Measurements from ENCODE around the gene SNX19.
"Not testable (repeated sequence)": the region's sequence is repeated elsewhere in the genome, so short reads cannot be mapped to it uniquely, and the experiment has no call there.

SNX19 gene, protein sequence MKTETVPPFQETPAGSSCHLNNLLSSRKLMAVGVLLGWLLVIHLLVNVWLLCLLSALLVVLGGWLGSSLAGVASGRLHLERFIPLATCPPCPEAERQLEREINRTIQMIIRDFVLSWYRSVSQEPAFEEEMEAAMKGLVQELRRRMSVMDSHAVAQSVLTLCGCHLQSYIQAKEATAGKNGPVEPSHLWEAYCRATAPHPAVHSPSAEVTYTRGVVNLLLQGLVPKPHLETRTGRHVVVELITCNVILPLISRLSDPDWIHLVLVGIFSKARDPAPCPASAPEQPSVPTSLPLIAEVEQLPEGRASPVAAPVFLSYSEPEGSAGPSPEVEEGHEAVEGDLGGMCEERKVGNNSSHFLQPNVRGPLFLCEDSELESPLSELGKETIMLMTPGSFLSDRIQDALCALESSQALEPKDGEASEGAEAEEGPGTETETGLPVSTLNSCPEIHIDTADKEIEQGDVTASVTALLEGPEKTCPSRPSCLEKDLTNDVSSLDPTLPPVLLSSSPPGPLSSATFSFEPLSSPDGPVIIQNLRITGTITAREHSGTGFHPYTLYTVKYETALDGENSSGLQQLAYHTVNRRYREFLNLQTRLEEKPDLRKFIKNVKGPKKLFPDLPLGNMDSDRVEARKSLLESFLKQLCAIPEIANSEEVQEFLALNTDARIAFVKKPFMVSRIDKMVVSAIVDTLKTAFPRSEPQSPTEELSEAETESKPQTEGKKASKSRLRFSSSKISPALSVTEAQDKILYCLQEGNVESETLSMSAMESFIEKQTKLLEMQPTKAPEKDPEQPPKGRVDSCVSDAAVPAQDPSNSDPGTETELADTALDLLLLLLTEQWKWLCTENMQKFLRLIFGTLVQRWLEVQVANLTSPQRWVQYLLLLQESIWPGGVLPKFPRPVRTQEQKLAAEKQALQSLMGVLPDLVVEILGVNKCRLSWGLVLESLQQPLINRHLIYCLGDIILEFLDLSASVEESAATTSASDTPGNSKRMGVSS

DNA sequence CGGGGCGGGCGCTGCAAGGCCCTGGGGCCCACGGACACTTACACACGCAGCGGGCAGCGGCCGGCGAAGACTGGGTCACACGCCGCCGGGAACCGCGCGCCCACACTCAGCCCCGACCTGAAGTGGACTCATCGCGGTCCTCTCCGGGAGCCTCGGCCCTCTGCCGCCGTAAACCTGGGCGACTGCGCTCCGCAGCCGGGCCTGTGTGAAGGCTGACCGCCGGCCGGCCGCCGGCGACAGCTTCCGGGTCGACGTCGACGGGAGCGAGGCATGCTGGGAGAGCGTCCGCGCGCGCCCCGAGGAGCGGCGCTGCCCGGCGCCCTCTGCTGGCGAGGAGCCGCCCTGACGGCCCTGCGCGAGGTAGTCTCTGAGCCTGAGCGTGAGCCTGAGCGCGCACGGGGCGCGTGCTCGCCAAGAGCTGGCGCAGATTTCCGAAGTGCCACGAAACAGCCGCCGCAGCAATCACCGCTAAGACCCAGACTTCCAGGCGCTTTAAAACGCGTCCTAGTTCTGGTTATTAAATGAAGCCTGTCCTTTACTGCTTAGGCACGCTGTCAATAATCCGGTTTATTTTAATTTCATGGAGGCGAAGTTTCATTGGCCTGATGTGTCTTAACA lies at the start of gene SNX19:
Gene SNX19, minus strand, starts transcription at position 242 of the 618 bp plus-strand sequence. CDS start 540 bp downstream, outside the sequence.
- DNase-seq = peak; percentile 82

DNA sequence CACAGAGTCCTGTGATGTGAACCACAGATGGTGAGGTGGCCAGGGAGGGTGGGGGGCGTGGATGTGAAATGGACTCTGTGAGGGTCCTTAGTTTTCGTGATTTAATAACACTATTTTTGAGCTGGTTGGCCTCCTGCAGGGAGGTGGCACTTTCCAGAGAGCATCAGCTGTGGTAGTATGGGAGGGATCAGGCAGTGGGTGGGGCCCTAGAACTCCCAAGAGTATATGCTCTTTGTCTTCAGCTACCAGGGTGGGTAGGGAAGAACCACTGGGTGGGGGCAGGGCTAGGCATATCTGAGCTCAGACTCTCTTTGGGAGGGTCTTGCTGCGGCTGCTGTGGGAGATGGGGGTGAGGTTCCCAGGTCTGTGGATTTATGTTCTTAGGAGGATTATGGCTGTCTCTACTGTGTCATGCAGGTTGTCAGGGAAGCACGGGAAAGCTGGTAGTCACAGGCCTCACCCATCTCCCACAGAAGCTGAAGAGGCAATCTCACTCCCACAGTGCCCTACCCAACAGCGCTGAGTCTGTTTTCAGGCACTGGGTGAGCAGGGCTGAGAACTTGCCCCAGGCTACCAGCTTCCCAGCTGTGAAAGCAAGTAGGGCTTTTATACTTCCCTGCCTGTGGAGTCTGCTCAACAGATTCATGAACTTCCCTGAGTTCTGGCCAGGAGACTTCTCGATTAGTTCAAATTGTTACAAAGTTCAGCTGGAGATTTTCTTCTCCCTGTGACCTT lies 47.9 kb upstream of the SNX19 start:
- no peak for DNase-seq

DNA sequence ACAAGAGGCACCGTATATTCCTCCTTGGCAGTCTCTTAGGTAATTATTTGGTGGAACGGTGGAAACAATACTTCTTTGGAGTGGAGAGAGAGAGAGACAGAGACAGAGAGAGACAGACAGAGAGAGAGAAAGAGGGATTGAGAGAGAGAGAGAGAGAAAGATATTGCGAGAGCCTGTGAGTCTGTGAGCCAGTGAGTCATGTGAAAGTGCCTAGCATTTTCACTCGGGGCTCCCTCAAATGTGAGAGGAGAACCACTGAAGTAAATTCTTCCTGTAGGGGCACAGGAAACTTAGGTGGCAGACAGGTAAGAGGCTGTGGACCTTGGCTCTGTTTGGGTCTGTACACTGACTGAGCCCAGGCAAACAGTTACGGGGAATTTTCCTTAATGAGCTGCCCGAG lies 31.6 kb upstream of the SNX19 start:
- no peak for DNase-seq

DNA sequence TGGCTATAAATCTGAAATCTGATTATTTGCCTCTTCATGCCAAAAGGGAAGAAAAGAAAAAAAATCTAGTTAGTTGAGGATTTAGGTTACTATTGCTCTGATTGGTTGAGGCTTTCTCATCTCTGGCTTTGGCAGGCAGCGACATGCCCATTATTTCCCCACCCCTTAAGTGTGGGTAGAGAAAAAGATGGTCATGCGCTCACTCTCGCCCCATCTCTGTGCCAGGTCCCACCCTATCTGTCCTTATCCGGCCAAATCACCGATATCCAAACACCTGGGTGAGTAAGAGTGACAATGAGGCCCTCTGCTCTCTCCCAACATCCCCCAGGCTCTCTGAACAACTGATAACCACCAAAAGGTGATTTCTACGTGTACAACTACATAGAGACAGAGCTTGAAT lies 31.2 kb upstream of the SNX19 start:
- no peak for DNase-seq

DNA sequence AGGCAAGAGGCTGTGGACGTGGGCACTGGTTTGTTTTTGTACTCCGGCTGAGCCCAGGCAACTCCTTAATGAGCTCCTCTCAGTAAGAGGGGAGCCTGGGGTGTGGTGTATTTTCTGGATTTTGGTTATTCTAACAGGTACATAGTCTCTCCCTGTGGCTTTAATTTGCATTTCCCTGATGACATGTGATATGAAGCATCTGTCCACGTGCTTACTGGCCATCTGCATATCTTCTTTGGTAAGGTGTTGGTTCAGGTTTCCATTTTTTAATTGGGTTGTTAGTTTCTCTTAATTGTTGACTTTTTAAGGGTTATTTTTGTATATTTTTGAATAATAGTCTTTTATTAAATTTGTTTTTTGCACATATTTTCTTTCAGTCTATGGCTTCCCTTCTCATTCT lies 30.8 kb upstream of the SNX19 start:
- DNase-seq = no peak

DNA sequence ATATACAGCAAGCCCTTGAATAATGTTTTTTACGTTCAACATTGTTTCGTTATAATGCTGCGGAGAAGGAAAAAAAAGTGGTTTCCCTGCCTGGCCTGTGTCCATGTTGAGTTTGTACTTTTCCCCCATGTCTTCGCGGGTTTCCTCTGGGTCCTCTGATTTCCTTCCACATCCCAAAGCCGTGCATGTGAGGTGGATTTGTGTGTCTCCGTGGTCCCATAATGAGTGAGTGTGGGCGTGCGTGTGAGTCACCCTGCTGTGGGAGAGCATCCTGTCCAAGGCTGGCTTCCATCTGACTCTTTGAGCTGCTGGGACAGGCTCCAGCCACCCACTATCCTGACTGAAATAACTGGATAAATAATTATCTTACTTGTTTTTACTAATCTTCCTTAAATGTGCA lies 29.6 kb upstream of the SNX19 start:
- no peak for DNase-seq

DNA sequence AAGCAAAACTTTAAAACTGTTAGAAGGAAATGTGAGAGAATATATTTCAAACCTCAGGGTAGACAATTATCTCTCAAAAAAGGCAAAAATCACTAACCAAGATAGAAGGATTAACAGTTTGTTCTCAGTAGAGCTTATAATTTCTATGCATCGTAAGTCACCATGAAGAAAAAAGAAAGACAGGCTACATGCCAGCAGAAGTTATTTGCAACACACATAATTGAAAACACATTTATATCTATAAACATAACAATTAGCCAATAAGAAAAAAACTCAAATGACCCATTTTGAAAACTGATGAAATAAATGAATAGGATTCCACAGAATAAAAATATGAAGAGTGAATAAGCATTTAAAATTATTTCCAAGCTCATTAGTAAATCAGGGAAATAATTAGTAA lies 24.4 kb upstream of the SNX19 start:
- DNase-seq = no peak

DNA sequence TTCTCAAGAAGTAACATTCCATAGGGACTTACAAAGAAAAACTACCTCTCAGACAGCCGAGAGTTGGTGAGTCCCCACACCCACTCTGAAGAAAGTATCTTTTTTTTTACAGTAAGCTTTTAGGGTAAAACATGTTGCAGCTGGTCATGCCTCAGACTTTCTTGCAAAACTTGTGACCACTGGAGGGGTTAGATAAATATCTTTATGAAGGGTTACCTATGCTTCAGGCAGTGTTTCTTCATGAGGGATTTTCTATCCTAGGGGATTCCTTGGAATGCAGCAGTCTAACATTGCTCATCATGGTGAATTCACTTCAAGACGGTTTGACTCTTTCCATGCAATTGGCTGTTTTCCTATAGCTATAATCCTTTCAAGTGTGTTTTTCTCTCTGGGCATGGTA lies 20.8 kb upstream of the SNX19 start:
- DNase-seq = no peak

DNA sequence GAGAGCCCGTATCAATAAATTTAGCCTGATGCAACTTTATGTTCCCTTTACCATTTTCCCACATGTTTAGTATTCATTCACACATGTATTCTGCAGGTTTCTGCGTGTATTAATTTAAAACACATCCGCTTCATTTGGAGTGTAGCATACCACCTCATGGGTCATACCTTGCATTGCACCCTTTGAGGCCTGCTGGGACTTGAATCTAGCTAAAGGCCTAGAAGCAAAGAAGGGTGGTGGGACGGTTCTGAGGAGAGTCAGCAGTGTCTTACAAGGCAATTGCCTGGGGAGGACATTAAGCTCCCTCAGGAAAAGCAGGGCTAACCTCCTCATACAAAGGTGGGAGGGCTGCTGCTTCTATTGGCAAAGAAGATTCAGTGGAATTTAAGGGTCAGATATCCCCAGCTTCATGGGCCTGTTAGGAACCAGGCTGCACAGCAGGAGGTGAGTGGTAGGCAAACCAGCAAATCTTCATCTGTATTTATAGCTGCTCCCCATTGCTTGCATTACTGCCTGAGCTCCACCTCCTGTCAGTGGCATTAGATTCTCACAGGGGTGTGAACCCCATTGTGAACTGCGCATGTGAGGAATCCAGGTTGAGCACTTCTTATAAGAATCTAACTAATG lies 15.9 kb upstream of the SNX19 start:
- DNase-seq = no peak

DNA sequence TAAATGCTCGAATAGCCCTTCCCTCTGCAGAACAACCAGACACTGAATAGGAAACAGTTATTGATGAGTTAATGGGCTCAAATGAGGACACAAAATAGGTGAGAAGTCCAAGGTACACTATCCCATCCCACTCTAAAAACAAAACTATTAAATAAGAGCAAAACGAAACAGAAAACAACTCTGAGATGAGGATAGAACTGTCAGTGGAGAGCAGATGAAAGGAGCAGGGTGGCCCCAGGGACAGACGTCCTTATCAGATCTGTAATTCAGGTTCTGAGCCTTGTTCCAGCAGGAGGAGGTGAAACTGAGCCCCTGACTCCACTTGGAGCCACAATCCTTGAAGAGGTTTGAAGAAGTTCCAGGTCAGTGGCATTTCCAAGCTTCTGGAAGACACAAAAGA lies 8.5 kb upstream of the SNX19 start:
- no peak for DNase-seq

DNA sequence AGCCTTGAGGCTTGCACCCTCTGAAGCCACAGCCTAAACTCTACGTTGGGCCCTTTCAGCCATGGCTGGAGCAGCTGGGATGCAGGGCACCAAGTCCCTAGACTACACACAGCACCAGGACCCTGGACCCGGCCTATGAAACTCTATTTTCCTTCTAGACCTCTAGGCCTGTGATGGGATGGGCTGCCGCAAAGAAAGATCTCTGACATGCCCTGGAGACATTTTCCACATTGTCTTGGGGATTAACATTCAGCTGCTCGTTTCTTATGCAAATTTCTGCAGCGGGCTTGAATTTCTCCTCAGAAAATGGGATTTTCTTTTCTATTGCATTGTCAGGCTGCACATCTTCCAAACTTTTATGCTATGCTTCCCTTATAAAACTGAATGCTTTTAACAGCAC lies 4.3 kb upstream of the SNX19 start:
- not testable (repeated sequence) for DNase-seq

DNA sequence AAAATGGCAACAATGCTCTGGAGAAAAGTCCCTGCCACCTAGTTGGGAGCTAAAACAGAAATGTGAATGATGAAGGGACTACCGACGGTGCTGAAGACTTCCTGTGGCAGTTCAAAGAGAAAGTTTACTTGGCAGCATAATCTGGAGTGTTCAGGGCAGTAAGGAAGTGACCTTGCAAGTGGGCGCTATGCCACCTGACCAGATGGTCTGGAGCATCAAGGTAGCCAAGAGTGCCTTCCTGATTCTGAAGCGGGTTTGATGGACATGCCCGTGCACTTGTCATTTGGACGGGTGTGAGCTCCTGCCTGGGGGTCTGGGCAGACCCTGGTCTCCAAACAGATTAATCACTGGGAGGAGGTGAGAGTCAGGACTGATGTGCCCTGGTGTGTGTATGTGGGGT lies 1.8 kb upstream of the SNX19 start:
- no peak for DNase-seq

DNA sequence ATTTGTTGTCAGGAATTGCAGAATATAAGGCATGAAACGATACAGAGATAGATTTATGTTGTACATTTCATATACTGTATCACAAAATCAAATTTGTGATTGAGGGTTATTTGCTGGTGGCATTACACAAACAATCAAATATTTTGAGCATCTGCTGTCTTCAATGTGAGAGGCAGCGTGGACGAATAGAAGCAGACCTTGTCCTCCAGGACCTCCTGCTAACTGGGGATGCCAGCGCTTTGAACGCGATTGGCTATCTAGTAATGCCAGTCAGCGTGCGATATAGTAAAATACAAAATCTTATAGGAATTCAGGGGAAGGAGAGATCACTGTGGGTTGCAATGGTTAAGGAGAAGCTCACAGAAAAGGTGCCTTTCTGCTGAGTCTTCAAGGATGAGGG lies 631 bp upstream of the SNX19 start:
- no peak for DNase-seq

DNA sequence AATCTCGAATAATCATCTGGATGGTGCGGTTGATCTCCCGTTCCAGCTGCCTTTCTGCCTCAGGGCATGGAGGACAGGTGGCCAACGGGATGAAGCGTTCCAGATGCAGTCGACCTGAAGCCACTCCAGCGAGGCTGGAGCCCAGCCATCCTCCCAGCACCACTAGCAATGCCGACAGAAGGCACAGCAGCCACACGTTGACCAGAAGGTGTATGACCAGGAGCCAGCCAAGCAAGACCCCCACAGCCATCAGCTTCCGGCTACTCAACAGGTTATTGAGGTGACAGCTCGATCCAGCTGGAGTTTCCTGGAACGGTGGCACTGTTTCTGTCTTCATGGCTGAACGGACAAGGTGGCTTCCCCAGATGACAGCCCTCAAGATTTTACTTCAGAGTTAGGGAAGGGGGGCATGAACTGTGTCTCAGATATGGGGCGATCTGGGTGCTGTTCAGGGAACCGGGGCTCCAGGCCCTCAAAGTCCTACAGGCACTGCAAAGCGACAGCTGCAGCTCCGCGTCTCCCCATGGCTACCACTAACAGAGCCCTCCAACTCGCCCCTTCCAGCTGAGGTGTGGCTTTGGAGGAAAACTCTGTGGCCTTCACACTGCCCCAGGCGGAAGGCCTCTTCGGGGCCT lies 559 bp downstream of the SNX19 start:
- DNase-seq = peak; percentile 53

DNA sequence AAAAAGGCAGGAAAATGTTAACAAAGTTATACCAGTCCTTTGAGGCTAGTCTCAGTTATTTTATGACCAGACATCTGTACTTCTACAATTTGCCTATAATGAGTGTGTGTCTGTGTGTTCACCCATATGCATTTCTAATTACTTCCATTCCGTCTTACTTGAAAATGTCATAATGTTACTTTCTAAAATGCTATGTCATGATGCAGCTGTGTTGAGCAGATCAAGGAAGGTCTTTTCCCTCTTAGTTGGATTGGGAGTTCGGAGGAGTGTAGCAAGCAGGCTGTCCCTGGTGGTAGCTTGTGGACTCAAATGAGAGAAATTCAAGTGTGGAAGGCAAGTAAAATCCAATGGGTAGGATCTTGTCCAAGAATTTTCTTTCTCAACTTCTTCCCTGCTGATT lies 3.0 kb downstream of the SNX19 start:
- no peak for DNase-seq

DNA sequence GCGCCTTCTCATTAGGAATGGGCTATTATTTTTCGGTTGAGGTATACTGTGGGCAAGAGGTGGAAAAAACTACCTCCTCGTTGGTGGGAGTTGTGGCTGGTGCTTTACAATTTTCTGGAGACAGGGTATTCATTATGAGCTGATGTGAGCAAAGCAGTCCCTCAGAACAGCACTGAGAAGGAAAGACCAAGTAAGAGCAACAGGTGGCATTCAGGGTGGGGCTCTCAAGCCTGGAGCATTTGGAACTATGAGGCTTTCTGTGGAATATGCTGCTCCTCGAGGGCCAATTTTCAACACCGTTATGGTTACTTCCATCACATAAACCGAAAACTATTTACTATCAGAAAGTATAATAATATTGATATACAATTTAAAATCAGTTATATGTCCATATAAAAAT lies 3.7 kb downstream of the SNX19 start:
- no peak for DNase-seq

DNA sequence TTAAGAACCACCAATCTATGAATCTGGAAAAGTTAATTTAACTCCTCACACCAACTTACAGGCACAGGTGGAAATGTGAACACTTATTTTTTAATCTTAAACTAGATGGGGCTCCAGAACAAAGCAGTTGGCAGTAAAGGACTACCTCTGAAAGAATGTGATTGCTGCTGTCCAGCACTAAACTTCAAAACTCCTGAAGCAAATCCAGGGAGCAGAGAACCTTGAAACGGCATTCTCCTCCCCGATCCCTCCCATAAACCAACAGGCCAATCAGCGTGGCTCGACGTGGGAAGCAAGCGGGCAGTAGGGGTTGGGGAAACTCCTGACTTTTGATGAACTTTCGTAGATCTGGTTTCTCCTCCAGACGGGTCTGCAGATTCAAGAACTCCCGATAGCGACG lies 5.0 kb downstream of the SNX19 start:
- no peak for DNase-seq

DNA sequence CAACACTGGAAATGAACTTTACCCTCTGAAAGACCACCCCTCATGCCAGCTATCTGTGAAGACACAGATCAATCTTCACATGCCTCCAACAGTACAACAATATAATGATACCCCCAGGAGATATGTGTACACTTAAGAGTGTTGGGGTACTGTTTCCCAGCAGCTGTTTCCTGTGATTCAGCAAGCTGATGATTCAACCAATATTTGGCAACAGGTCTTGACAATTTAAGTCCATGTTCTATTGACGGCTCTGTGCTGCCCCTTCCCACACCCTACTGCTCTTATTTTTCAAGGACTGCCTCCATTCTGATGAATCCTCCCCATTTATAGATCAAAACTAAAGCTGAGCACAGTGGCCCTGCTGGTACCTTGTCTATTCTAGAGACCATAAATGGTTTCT lies 6.6 kb downstream of the SNX19 start:
- no peak for DNase-seq

DNA sequence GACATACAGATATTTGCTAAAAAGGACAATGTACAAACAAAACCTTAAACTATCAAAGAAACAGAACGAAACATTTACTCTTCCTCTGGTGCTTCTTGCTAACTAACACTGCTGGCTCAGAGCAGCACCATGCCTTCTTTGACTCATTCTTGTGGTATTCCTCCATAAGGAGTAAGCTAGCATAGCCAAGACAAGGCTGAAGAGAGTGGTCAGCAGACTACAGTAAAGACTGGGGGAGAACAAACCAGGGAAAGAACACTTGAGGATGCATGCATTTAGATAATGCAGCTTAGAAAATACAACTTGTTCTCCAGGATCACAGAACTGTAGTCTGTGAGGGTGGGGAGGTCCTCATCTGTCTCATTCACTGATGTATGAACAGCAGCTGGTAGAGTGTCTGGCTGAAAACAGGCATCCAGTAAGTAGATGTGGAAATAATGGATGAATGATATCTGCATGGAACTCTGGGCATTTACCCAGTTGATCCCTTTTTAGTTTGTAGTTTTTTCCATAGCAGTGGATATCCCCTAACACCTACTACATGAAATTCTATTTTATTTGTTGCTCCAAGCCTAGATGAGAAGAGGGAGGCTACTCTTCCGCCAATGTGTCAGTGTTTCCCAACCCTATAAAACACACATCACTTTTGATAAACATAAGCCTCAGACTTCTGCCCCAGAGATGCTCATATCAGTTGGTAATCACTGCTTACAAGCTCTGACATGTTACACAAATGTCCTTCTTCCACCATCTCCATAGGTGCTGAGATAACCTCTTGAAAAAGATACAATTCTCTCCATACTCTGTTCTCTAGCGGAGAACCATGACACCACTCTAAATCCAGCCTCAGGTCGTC lies 7.3 kb downstream of the SNX19 start:
- no peak for DNase-seq

DNA sequence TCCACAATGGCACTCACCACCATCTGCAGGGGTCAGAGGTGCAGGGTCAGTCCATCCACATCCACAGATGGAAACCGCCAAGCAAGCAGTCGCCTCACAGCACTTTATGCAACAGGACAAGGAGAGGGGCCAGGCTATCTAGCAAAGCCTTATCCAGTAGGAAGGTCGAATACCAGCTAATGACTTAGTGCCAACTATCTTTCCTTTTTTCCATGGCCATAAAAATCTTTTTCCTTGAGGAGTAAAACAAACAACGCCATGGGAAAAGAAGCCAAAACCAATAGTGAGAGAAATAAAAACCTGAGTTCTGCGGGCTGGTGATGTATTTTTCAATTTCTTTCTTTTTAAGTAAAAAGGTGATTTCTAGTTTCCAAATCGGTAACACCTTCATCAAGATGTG lies 8.2 kb downstream of the SNX19 start:
- DNase-seq = no peak

DNA sequence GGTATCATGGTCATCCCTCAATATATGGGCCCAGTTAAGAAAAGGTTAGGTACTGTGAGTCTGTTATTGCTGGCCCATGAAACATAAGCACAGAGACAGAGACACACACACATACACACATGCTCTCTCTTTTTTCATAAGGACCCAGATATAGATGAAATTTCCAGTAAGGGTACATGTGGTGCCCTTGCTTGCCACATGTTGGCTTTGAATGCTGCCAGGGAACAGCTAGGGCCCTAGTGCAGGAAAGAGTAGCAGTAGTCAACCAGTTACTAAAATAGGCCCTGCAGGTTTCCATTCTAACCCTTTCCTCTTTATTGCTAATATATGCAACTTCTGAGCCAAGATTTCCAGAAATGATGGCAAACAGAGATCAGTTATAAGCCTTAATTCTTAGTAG lies 9.1 kb downstream of the SNX19 start:
- no peak for DNase-seq
